Panc1 (cell line): Measurements from ENCODE around the gene ZNF516. TPM values are rescaled to one million over a fixed set of nuclear protein-coding genes. Genes with fewer than 3 reads are reported as not detected.

Experiments used
- ATAC-seq: fragments of 200-7000 bp; cut with Tn5 transposase; 2 replicates; pipeline ENCODE4 v1.9.1; 2020; ENCODE audit warnings: mild to moderate bottlenecking, moderate library complexity
- BruUV-seq: library from RNA; stranded (reverse); fragments of 400-500 nt; replicated peaks from 2 replicates; lab custom pipeline; 2021; lab: Mats Ljungman, UMichigan
- CTCF ChIA-PET: fragments of 300-600 bp; sonication (Branson Sonifier 250); formaldehyde crosslinking; loops from one replicate; lab custom pipeline; 2022; ENCODE audit warnings: antibody characterized with exemption; lab: Charles Lee
- POLR2A ChIA-PET: fragments of 300-600 bp; sonication (Branson Sonifier 250); formaldehyde crosslinking; loops from one replicate; lab custom pipeline; 2022; ENCODE audit warnings: antibody characterized with exemption; lab: Charles Lee
- DNase-seq: peaks from one replicate; pipeline ENCODE4 v3.0.0-alpha.2; 2010; ENCODE audit warnings: low read depth, low spot score
- H3K27ac ChIP-seq: 2 replicates; pipeline ENCODE4 v1.5.1; 2011; ENCODE audit warnings: mild to moderate bottlenecking, low read length, inconsistent platforms
- H3K27me3 ChIP-seq: fragments of 200-500 bp; sonication (Bioruptor generic); 2 replicates; pipeline ENCODE4 v1.6.0; 2014; ENCODE audit warnings: low read length, inconsistent platforms; ENCODE audit not compliant: control insufficient read depth, insufficient read depth
- H3K36me3 ChIP-seq: fragments of 200-500 bp; sonication (Bioruptor generic); 2 replicates; pipeline ENCODE4 v1.5.1; 2014; ENCODE audit warnings: inconsistent platforms, mild to moderate bottlenecking, low read length, moderate library complexity; ENCODE audit not compliant: control insufficient read depth, insufficient read depth
- H3K4me1 ChIP-seq: 2 replicates; pipeline ENCODE4 v1.5.1; 2011; ENCODE audit warnings: inconsistent platforms, mild to moderate bottlenecking, low read length, moderate library complexity; ENCODE audit not compliant: control insufficient read depth, insufficient read depth
- H3K4me3 ChIP-seq, 2 experiments: 2 replicates each; pipeline ENCODE4 v1.5.1; 2011 to 2012; ENCODE audit warnings: low read depth in 2 of 2, low read length in 2 of 2, mild to moderate bottlenecking in 2 of 2, inconsistent platforms in 1 of 2, moderate library complexity in 1 of 2
- H3K9me3 ChIP-seq: fragments of 200-500 bp; sonication (Bioruptor generic); 2 replicates; pipeline ENCODE4 v1.5.1; 2014; ENCODE audit warnings: low read depth, mild to moderate bottlenecking, inconsistent platforms, low read length, moderate library complexity; ENCODE audit not compliant: control insufficient read depth, insufficient read depth
- CTCF ChIP-seq: fragments of 450-650 bp; IDR thresholded peaks from 2 replicates; pipeline ENCODE4 v1.5.1; 2017; ENCODE audit warnings: mild to moderate bottlenecking
- POLR2AphosphoS5 ChIP-seq: IDR thresholded peaks from 2 replicates; pipeline ENCODE4 v1.6.1; 2012; ENCODE audit warnings: mild to moderate bottlenecking, low read depth, low read length, moderate library complexity
- REST ChIP-seq, 2 experiments: IDR thresholded peaks; 2 replicates each; pipeline ENCODE4 v1.6.1; 2011 to 2012; ENCODE audit warnings: low read depth in 2 of 2, control low read depth in 1 of 2, low read length in 1 of 2, mild to moderate bottlenecking in 1 of 2, moderate library complexity in 1 of 2; ENCODE audit not compliant: insufficient read depth in 1 of 2
- SIN3A ChIP-seq: IDR thresholded peaks from 2 replicates; pipeline ENCODE4 v1.6.1; 2012; ENCODE audit warnings: low read depth, mild to moderate bottlenecking, low read length, moderate library complexity, borderline replicate concordance; ENCODE audit not compliant: insufficient read depth
- TCF7L2 ChIP-seq: IDR thresholded peaks from 2 replicates; pipeline ENCODE4 v1.6.1; 2011; ENCODE audit warnings: mild to moderate bottlenecking, low read depth, low read length, inconsistent platforms
- in situ Hi-C: cut with HindIII; loops from 2 replicates; pipeline ENCODE4 v1.10.0; 2016; ENCODE audit warnings: low sequenced_read_pairs, low pct_unique_long_range_greater_than_20kb
- intact Hi-C: fragments of 100-400 bp; cut with micrococcal nuclease; formaldehyde crosslinking; loops from one replicate; pipeline ENCODE4 v1.10.0; 2022; ENCODE audit not compliant: unreplicated experiment
- total RNA-seq: library from RNA; stranded (reverse); gene quantifications from one replicate; pipeline ENCODE4 v1.2.1, GENCODE V29; 2021; ENCODE audit not compliant: unreplicated experiment

Gene ZNF516
- total RNA-seq, 1 experiment from 2014 or later, result 28.6 TPM

- ATAC-seq, result no peak
- in situ Hi-C loops, result no loop called here
- Histone ChIP-seq H3K9me3 (no peaks in the 10 kb centered on the region), H3K36me3 (no peaks in the 10 kb centered on the region), H3K4me3 (no peak overlapping the region), H3K4me1 (peaks cover 34% of the 10 kb centered on the region), H3K27me3 (no peaks in the 10 kb centered on the region), H3K27ac (no peak overlapping the region)
- ChIA-PET CTCF (interaction anchor here (0.5 kb wide), 1 partner anchor 354 kb away, joined by 5 read pairs; no protein-coding TSS in a partner anchor), POLR2A (no interaction called here)
- TF ChIP-seq TCF7L2 (no peak), POLR2AphosphoS5 (no peak), SIN3A (no peak), REST (IDR thresholded peaks at IDR 0.05; ENCODE audit: insufficient read depth in 1 of 2, low read depth in 2 of 2, low read length in 1 of 2) (no peak), CTCF (no peak)
- intact Hi-C loops, result no loop called here
- DNase-seq, result no peak
- no TSS peak for BruUV-seq
Measured at GRCh38 chr18:76456018-76456750, 38.9 kb downstream of the ZNF516 start.

- H3K27ac ChIP-seq, result no peak overlapping the region
- H3K27me3 ChIP-seq, result no peaks in the 10 kb centered on the region
- TF ChIP-seq POLR2AphosphoS5 (no peak), SIN3A (no peak), REST (IDR thresholded peaks at IDR 0.05; ENCODE audit: insufficient read depth in 1 of 2, low read depth in 2 of 2, low read length in 1 of 2) (no peak), CTCF (no peak), TCF7L2 (no peak)
- H3K4me3 ChIP-seq, result no peak overlapping the region
- ATAC-seq (no peak), DNase-seq (no peak)
- BruUV-seq, result no TSS peak
- in situ Hi-C loops, result no loop called here
- peaks cover 29% of the 10 kb centered on the region for H3K4me1 ChIP-seq
- ChIA-PET POLR2A (no interaction called here), CTCF (no interaction called here)
- intact Hi-C loops, result no loop called here
- no peaks in the 10 kb centered on the region for H3K36me3 ChIP-seq
- no peaks in the 10 kb centered on the region for H3K9me3 ChIP-seq
Measured at GRCh38 chr18:76455003-76455676, 39.9 kb downstream of the ZNF516 start.
